GM13976 (cell line): ENCODE results near the gene CD19.

Experiments used
- DNase-seq: peaks from one replicate; pipeline ENCODE4 v3.0.0; 2012; ENCODE audit warnings: low spot score
- in situ Hi-C: fragments of 300-500 bp; cut with MboI; formaldehyde crosslinking; loops from one replicate; pipeline ENCODE4 v1.12.0; 2022; ENCODE audit warnings: low sequenced_read_pairs, mixed read lengths, inconsistent platforms; ENCODE audit not compliant: unreplicated experiment
- TF ChIP-seq, protein P1 (sequence below): IDR thresholded peaks from 2 replicates; pipeline ENCODE4 v1.5.1; 2012; ENCODE audit warnings: borderline replicate concordance, mild to moderate bottlenecking; ENCODE audit not compliant: insufficient read depth; ENCODE audit errors: extremely low read depth, missing control alignments, control extremely low read depth

CD19 gene

DNA sequence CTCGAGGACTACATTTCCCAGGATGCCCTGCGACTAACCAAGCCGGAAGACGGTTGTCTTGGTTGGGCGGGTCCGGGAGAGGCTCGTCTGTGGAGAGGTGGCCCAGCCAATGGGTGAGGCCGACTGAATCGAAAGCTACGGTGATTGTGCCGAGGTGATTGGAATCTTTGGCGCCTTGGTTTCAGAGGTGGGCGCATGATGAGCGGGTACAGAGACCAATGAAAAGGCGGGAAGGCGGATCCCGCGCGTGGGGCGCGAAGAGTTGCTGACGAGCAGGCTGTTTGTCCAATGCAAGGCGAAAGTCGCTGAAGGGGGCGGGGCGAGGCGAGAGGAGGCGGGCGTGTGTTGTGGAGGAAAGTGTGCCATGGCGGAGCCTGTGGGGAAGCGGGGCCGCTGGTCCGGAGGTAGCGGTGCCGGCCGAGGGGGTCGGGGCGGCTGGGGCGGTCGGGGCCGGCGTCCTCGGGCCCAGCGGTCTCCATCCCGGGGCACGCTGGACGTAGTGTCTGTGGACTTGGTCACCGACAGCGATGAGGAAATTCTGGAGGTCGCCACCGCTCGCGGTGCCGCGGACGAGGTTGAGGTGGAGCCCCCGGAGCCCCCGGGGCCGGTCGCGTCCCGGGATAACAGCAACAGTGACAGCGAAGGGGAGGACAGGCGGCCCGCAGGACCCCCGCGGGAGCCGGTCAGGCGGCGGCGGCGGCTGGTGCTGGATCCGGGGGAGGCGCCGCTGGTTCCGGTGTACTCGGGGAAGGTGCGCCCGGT lies 19.1 kb downstream of the CD19 start, which contains the start of gene NFATC2IP:
NFATC2IP (plus strand) TSS at position 290 of the 762 bp plus-strand sequence; CDS start at position 365, 75 bp downstream.
- in situ Hi-C loops: no loop called here
- DNase-seq: peak; percentile 99
- TF ChIP-seq, protein P1, sequence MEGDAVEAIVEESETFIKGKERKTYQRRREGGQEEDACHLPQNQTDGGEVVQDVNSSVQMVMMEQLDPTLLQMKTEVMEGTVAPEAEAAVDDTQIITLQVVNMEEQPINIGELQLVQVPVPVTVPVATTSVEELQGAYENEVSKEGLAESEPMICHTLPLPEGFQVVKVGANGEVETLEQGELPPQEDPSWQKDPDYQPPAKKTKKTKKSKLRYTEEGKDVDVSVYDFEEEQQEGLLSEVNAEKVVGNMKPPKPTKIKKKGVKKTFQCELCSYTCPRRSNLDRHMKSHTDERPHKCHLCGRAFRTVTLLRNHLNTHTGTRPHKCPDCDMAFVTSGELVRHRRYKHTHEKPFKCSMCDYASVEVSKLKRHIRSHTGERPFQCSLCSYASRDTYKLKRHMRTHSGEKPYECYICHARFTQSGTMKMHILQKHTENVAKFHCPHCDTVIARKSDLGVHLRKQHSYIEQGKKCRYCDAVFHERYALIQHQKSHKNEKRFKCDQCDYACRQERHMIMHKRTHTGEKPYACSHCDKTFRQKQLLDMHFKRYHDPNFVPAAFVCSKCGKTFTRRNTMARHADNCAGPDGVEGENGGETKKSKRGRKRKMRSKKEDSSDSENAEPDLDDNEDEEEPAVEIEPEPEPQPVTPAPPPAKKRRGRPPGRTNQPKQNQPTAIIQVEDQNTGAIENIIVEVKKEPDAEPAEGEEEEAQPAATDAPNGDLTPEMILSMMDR: no peak

DNA sequence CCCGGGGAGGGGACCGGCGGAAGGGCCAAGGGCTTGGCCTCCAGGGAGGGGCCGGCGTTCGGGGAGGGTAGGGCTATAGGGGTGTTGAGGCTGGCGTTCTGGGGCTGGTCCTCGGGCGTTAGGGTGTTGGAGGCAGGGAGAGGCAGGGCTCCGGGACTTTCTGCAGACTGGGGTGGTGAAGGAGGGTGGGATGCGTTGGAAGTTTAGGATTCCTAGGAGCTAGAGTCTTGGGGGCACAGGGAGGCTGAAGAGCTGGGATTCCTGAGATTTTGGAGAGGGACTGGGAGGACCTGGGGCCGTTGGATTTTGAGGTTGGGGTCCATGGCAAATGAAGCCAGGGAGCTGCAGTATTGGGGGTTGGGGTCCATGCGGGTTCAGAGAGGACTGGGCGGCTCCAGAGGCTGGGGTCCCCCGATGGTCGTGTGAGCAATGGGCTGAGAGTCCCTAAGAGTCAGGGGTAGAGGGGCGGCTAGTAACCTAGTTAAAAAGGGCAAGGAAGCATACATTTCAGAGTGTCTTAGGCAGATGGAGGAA lies 19.7 kb downstream of the CD19 start:
- in situ Hi-C loops: no loop called here

GRCh38 chr16:28958216-28958615 lies 26.4 kb downstream of the CD19 start:
- in situ Hi-C loops: no loop called here

More for the DNA sequence above, 19.7 kb downstream of the CD19 start:
- DNase-seq: no peak
- TF ChIP-seq, protein P1: no peak

DNA sequence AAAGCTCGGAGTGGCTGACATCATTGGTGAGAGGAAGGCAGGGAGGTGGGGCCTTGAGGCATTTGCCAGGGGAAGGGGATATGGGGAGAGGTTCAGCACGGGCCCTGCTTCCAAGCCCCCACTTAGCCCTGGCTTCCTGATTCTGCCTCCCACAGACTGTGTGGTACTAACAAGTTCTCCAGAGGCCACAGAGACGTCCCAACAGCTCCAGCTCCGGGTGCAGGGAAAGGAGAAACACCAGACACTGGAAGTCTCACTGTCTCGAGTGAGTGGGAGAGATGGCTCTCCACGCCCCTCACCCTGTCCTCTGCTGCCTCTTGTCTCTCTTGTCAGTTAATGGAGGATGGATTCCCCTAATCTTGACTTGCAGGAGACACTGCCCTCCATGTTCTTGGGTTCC lies 27.1 kb downstream of the CD19 start:
- TF ChIP-seq, protein P1: no peak
- in situ Hi-C loops: no loop called here
- DNase-seq: no peak

More at GRCh38 chr16:28958216-28958615, 26.4 kb downstream of the CD19 start:
- no peak for DNase-seq
- TF ChIP-seq, protein P1: no peak

GRCh38 chr16:28964072-28964471 lies 32.3 kb downstream of the CD19 start:
- DNase-seq: no peak
- in situ Hi-C loops: no loop called here

DNA sequence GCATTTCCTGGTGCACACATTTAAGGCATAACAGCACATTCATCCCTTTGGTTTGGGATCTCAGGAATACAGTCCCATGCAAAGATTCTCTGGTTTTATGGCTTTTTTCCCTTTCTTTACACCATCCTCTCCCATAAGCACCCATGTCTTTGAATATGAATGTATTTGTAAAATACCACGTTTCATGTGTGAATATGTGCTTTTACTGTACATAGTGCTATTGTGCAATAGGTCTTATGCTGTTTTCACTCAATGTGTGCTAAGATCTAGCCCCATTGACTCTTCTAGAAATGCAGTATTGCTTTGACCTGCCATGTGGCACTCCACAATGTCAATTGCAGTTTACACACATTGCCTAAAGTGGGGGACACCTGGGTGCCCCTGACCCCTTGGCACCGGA lies 32.7 kb downstream of the CD19 start:
- in situ Hi-C loops: no loop called here
- DNase-seq: no peak
- TF ChIP-seq, protein P1: no peak

More at GRCh38 chr16:28964072-28964471, 32.3 kb downstream of the CD19 start:
- TF ChIP-seq, protein P1: no peak
